Esophagus squamous epithelium (tissue), 5 donors: ENCODE data around the gene KCNB1. TPM values are rescaled to one million over a fixed set of nuclear protein-coding genes. Genes with fewer than 3 reads are reported as not detected.
A peak's percentile ranks its signal among the peaks of the same experiment; 100 is the strongest.

Experiments used
- DNase-seq: peaks from one replicate; lab custom pipeline; 2025; lab: John Stamatoyannopoulos, UW
- H3K27ac ChIP-seq, 4 donors: fragments of 200-600 bp; sonication (generic); one replicate each; pipeline ENCODE4 v1.5.1; 2016 to 2019; ENCODE audit warnings: mild to moderate bottlenecking in 1 of 4
- H3K27me3 ChIP-seq, 4 donors: fragments of 200-600 bp; sonication (generic); 1 replicate in 3 of 4; 2 replicates in 1 of 4; pipeline versions ENCODE4 v1.5.1 to v1.6.0; 2017 to 2021; ENCODE audit warnings: antibody characterized with exemption in 1 of 4
- H3K36me3 ChIP-seq, 3 donors: fragments of 200-600 bp; sonication (generic); one replicate each; pipeline ENCODE4 v1.5.1; 2016 to 2019
- H3K4me1 ChIP-seq, 3 donors: fragments of 200-600 bp; sonication (generic); one replicate each; pipeline ENCODE4 v1.5.1; 2017 to 2019
- H3K4me3 ChIP-seq, 4 donors: fragments of 200-600 bp; sonication (generic); 1 replicate in 3 of 4; 2 replicates in 1 of 4; pipeline ENCODE4 v1.5.1; 2016 to 2019; ENCODE audit warnings: mild to moderate bottlenecking in 2 of 4, moderate library complexity in 1 of 4
- H3K9me3 ChIP-seq, 3 donors: fragments of 200-600 bp; sonication (generic); one replicate each; pipeline ENCODE4 v1.5.1; 2016 to 2019
- CTCF ChIP-seq, 6 experiments: fragments of 450-650 bp in 4 of 6; fragments of 200-600 bp in 2 of 6; sonication (generic) in 2 of 6; IDR thresholded peaks; one replicate each; pipeline ENCODE4 v1.5.1; 2016 to 2019; ENCODE audit warnings: antibody characterized with exemption in 6 of 6, mild to moderate bottlenecking in 4 of 6, moderate library complexity in 4 of 6
- POLR2A ChIP-seq, 4 donors: fragments of 450-650 bp; IDR thresholded peaks; one replicate each; pipeline ENCODE4 v1.6.1; 2017; ENCODE audit warnings: antibody characterized with exemption in 4 of 4, mild to moderate bottlenecking in 4 of 4, moderate library complexity in 3 of 4
- WGBS, 2 donors: methylation state at CpG; one replicate each; pipeline ENCODE4 v1.1.5; 2018; 5-methylcytosine and 5-hydroxymethylcytosine counted together
- intact Hi-C: fragments of 100-400 bp; cut with DNase I; formaldehyde crosslinking; loops from one replicate; pipeline ENCODE4 v1.15.0; 2022
- total RNA-seq, 4 donors: library from RNA; depleted of rRNA; stranded (reverse); fragments of >200 nt; gene quantifications; one replicate each; pipeline ENCODE4 v1.1.0, GENCODE V29; 2016
- donor health status: DM: yes; HTN: yes; CAD: no.

Gene KCNB1
- total RNA-seq, 4 donors from 2014 or later: 0.11 to 3.6 (median 1.1) TPM

- Histone ChIP-seq H3K4me3 (no peak overlapping the region), H3K4me1 (peaks cover 7 to 48% (median 20%) of the 10 kb centered on the region in 3 donors), H3K27ac (peak overlapping the region; percentile 56 to 88 (median 82)), H3K27me3 (peaks cover 0 to 2% (median 0%) of the 10 kb centered on the region in 4 donors), H3K36me3 (no peaks in the 10 kb centered on the region), H3K9me3 (peaks cover 0 to 11% (median 0%) of the 10 kb centered on the region in 3 donors)
- WGBS, 2 donors: 15 to 43% methylated on average over 3 to 5 of the region's 5 CpGs
- TF ChIP-seq POLR2A (IDR thresholded peaks at IDR 0.05) (no peak), CTCF (IDR thresholded peaks at IDR 0.05) (no peak)
- no peak for DNase-seq
- intact Hi-C loops: no loop called here
These were observed 83.1 kb downstream of the KCNB1 start for GRCh38 chr20:49399329-49399728.

GRCh38 chr20:49398401-49399144, 83.9 kb downstream of the KCNB1 start:
- Histone ChIP-seq H3K36me3 (no peaks in the 10 kb centered on the region), H3K4me3 (no peak overlapping the region), H3K9me3 (peaks cover 0 to 11% (median 0%) of the 10 kb centered on the region in 3 donors), H3K27ac (peak overlapping the region; percentile 19 to 88 (median 82)), H3K4me1 (peaks cover 7 to 48% (median 20%) of the 10 kb centered on the region in 3 donors), H3K27me3 (peaks cover 0 to 10% (median 0%) of the 10 kb centered on the region in 4 donors)
- DNase-seq: no peak
- WGBS, 2 donors: 69 to 70% methylated on average over 4 of the region's 4 CpGs
- intact Hi-C loops: no loop called here
- no peak for TF ChIP-seq CTCF (IDR thresholded peaks at IDR 0.05)
- TF ChIP-seq POLR2A (IDR thresholded peaks at IDR 0.05): no peak

- Histone ChIP-seq H3K36me3 (no peaks in the 10 kb centered on the region), H3K4me3 (no peak overlapping the region), H3K27me3 (peaks cover 0 to 13% (median 0%) of the 10 kb centered on the region in 4 donors), H3K4me1 (peaks cover 7 to 56% (median 20%) of the 10 kb centered on the region in 3 donors), H3K9me3 (peaks cover 0 to 8% (median 0%) of the 10 kb centered on the region in 3 donors), H3K27ac (peak overlapping the region in 3 of 4 donors; percentile 78 to 88 (median 87))
- 32 to 43% methylated on average over 3 to 5 of the region's 6 CpGs for WGBS, 2 donors
- DNase-seq: no peak
- TF ChIP-seq POLR2A (IDR thresholded peaks at IDR 0.05): no peak
- TF ChIP-seq CTCF (IDR thresholded peaks at IDR 0.05): no peak
- intact Hi-C loops: no loop called here
These were observed 84.9 kb downstream of the KCNB1 start for GRCh38 chr20:49397525-49397924.

GRCh38 chr20:49396230-49396629, 86.2 kb downstream of the KCNB1 start:
- intact Hi-C loops: no loop called here

More at GRCh38 chr20:49396230-49396629, 86.2 kb downstream of the KCNB1 start:
- peak overlapping the region in 3 of 4 donors; percentile 78 to 87 (median 85) for H3K27ac ChIP-seq
- no peak overlapping the region for H3K4me3 ChIP-seq
- DNase-seq: no peak
- H3K36me3 ChIP-seq: no peaks in the 10 kb centered on the region
- H3K27me3 ChIP-seq: peaks cover 0 to 13% (median 0%) of the 10 kb centered on the region in 4 donors
- TF ChIP-seq POLR2A (IDR thresholded peaks at IDR 0.05) (no peak), CTCF (IDR thresholded peaks at IDR 0.05) (peak in 1 of 6 experiments; percentile 20)
- WGBS, 2 donors: 82 to 86% methylated on average over 7 of the region's 7 CpGs
- peaks cover 7 to 57% (median 18%) of the 10 kb centered on the region in 3 donors for H3K4me1 ChIP-seq
- H3K9me3 ChIP-seq: no peaks in the 10 kb centered on the region
